GM23338 (cell line): Measurements from ENCODE around the gene NLGN3. TPM values are rescaled to one million over a fixed set of nuclear protein-coding genes. Genes with fewer than 3 reads are reported as not detected.

ENCODE experiments used
- ATAC-seq: fragments of 200-7000 bp; cut with Tn5 transposase; 3 replicates; pipeline ENCODE4 v1.9.1; 2020
- DNase-seq: peaks from one replicate; pipeline ENCODE4 v3.0.0-alpha.2; 2015; ENCODE audit warnings: low spot score
- H2AFZ ChIP-seq: fragments of 200-600 bp; sonication (generic); 2 replicates; pipeline ENCODE4 v1.8.0; 2016; ENCODE audit warnings: antibody characterized with exemption, mild to moderate bottlenecking, moderate library complexity
- H3F3A ChIP-seq: fragments of 200-600 bp; sonication (generic); replicated peaks from 2 replicates; pipeline ENCODE4 v1.8.0; 2017; ENCODE audit warnings: antibody characterized with exemption, mixed run types, low read depth
- H3K27ac ChIP-seq: fragments of 200-600 bp; sonication (generic); 2 replicates; pipeline ENCODE4 v1.6.1; 2016; ENCODE audit warnings: low read depth
- H3K27me3 ChIP-seq: fragments of 200-600 bp; sonication (generic); 2 replicates; pipeline ENCODE4 v1.8.0; 2016; ENCODE audit warnings: mild to moderate bottlenecking, mixed run types, moderate library complexity; ENCODE audit not compliant: insufficient read depth
- H3K36me3 ChIP-seq: fragments of 200-600 bp; sonication (generic); 2 replicates; pipeline ENCODE4 v1.8.0; 2016; ENCODE audit warnings: mild to moderate bottlenecking; ENCODE audit not compliant: insufficient read depth
- H3K4me1 ChIP-seq: fragments of 200-600 bp; sonication (generic); 2 replicates; pipeline ENCODE4 v1.8.0; 2016; ENCODE audit warnings: mild to moderate bottlenecking, moderate library complexity; ENCODE audit not compliant: insufficient read depth
- H3K4me2 ChIP-seq: fragments of 200-600 bp; sonication (generic); 2 replicates; pipeline ENCODE4 v1.7.1; 2017; ENCODE audit warnings: mixed run types
- H3K4me3 ChIP-seq: fragments of 200-600 bp; sonication (generic); 2 replicates; pipeline ENCODE4 v1.6.1; 2016; ENCODE audit warnings: mixed run types
- H3K79me2 ChIP-seq: fragments of 200-600 bp; sonication (generic); replicated peaks from 2 replicates; pipeline ENCODE4 v1.8.0; 2017; ENCODE audit warnings: mild to moderate bottlenecking; ENCODE audit not compliant: insufficient read depth
- H3K9me2 ChIP-seq: fragments of 200-600 bp; sonication (generic); 2 replicates; pipeline ENCODE4 v1.8.0; 2017; ENCODE audit not compliant: insufficient read depth
- H4K20me1 ChIP-seq: fragments of 200-600 bp; sonication (generic); replicated peaks from 2 replicates; pipeline ENCODE4 v1.8.0; 2017; ENCODE audit warnings: mild to moderate bottlenecking; ENCODE audit not compliant: insufficient read depth
- H3K27ac Mint-ChIP-seq: 2 replicates; pipeline ENCODE4 v1.8.0; 2020; ENCODE audit warnings: inconsistent platforms, mild to moderate bottlenecking, moderate library complexity, mixed read lengths
- H3K27me3 Mint-ChIP-seq: 3 replicates; pipeline ENCODE4 v1.8.0; 2022; ENCODE audit warnings: low read depth, mild to moderate bottlenecking, moderate library complexity, mixed read lengths, inconsistent platforms; ENCODE audit not compliant: insufficient read depth, poor library complexity
- H3K36me3 Mint-ChIP-seq: 3 replicates; pipeline ENCODE4 v1.8.0; 2021; ENCODE audit warnings: low read depth, mild to moderate bottlenecking, inconsistent platforms, moderate library complexity, mixed read lengths
- H3K4me1 Mint-ChIP-seq: 3 replicates; pipeline ENCODE4 v1.8.0; 2020; ENCODE audit warnings: mild to moderate bottlenecking, inconsistent platforms, mixed read lengths
- H3K4me3 Mint-ChIP-seq: 3 replicates; pipeline ENCODE4 v1.8.0; 2021; ENCODE audit warnings: moderate library complexity, mild to moderate bottlenecking, inconsistent platforms, mixed read lengths
- H3K9me3 Mint-ChIP-seq: 3 replicates; pipeline ENCODE4 v1.8.0; 2020; ENCODE audit warnings: moderate library complexity, mild to moderate bottlenecking, inconsistent platforms, mixed read lengths
- CTCF ChIP-seq, 2 experiments: fragments of 200-600 bp in 1 of 2; sonication (generic) in 1 of 2; conservative IDR thresholded peaks; 2 replicates each; pipeline versions ENCODE4 v1.5.1 to v1.6.1; 2016 to 2017; ENCODE audit warnings: antibody characterized with exemption in 2 of 2, low read depth in 2 of 2, mild to moderate bottlenecking in 2 of 2, moderate library complexity in 1 of 2
- ETS1 ChIP-seq: IDR thresholded peaks from 2 replicates; pipeline ENCODE4 v1.6.1; 2016; ENCODE audit warnings: antibody characterized with exemption
- EZH2 ChIP-seq: fragments of 200-600 bp; sonication (generic); IDR thresholded peaks from one replicate; pipeline ENCODE4 v1.8.0; 2017; ENCODE audit warnings: antibody characterized with exemption, mild to moderate bottlenecking, low read depth; ENCODE audit not compliant: unreplicated experiment
- EZH2phosphoT487 ChIP-seq: fragments of 200-600 bp; sonication (generic); IDR thresholded peaks from one replicate; pipeline ENCODE4 v1.8.1; 2018; ENCODE audit warnings: antibody characterized with exemption; ENCODE audit not compliant: unreplicated experiment
- NANOG ChIP-seq: IDR thresholded peaks from 2 replicates; pipeline ENCODE4 v1.6.1; 2016; ENCODE audit warnings: antibody characterized with exemption, borderline replicate concordance
- POLR2AphosphoS5 ChIP-seq: IDR thresholded peaks from 2 replicates; pipeline ENCODE4 v1.6.1; 2016; ENCODE audit warnings: antibody characterized with exemption, low read depth
- REST ChIP-seq: IDR thresholded peaks from one replicate; pipeline ENCODE4 v1.6.1; 2018; ENCODE audit warnings: antibody characterized with exemption; ENCODE audit not compliant: unreplicated experiment
- ZNF114 ChIP-seq: fragments of 250-450 bp; sonication (Bioruptor Pico); IDR thresholded peaks from 2 replicates; pipeline ENCODE4 v1.5.0; 2020; ENCODE audit warnings: mild to moderate bottlenecking, moderate library complexity
- ZNF331 ChIP-seq: fragments of 250-450 bp; sonication (Bioruptor Pico); IDR thresholded peaks from 2 replicates; pipeline ENCODE4 v1.5.0; 2020; ENCODE audit warnings: low read depth, mild to moderate bottlenecking, moderate library complexity
- polyA plus RNA-seq: library from polyadenylated mRNA; unstranded; fragments of >200 nt; fragmentation: Nextera tagmentation; extraction: Ambion mirVana; gene quantifications from 2 replicates; pipeline ENCODE4 v1.2.1, GENCODE V29; 2016
- total RNA-seq: library from RNA; depleted of rRNA; stranded (reverse); fragments of >200 nt; shearing (Covaris generic); gene quantifications from 2 replicates; pipeline ENCODE4 v1.2.3, GENCODE V29; 2014

NLGN3 gene
- total and polyA plus RNA-seq, 2 experiments from 2014 or later: 4.5 to 17.2 TPM

GRCh38 chrX:71098951-71099506 lies 45.6 kb upstream of the NLGN3 start:
- peak overlapping the region; percentile 90 for H3K27ac ChIP-seq
- peak; percentile 62 for DNase-seq
- no peaks in the 10 kb centered on the region for H3K9me2 ChIP-seq
- H3F3A ChIP-seq: peaks cover 5% of the 10 kb centered on the region; the same call in 1 of the 2 replicates
- H2AFZ ChIP-seq: no peak overlapping the region
- H4K20me1 ChIP-seq: no peaks in the 10 kb centered on the region
- H3K4me3 ChIP-seq: peak overlapping the region; percentile 78
- peaks cover 5% of the 10 kb centered on the region for H3K27me3 Mint-ChIP-seq
- TF ChIP-seq ZNF114 (CRISPR knock-in tag) (no peak), POLR2AphosphoS5 (no peak), ZNF331 (CRISPR knock-in tag) (no peak), ETS1 (no peak), EZH2 (no peak), EZH2phosphoT487 (no peak), NANOG (no peak), CTCF (conservative IDR thresholded peaks at IDR 0.05; ENCODE audit: low read depth in 2 of 2) (no peak), REST (no peak)
- peak overlapping the region; percentile 84 for H3K4me2 ChIP-seq
- H3K4me3 Mint-ChIP-seq: peak overlapping the region; percentile 66
- H3K27me3 ChIP-seq: peaks cover 4% of the 10 kb centered on the region; the same call in 1 of the 2 replicates
- peaks cover 18% of the 10 kb centered on the region for H3K79me2 ChIP-seq
- no peaks in the 10 kb centered on the region; the same call in 2 of the 3 replicates for H3K9me3 Mint-ChIP-seq
- no peaks in the 10 kb centered on the region for H3K36me3 ChIP-seq
- peaks cover 47% of the 10 kb centered on the region for H3K4me1 ChIP-seq
- no peak for ATAC-seq
- peaks cover 10% of the 10 kb centered on the region; the same call in 1 of the 3 replicates for H3K36me3 Mint-ChIP-seq
- no peak overlapping the region for H3K27ac Mint-ChIP-seq
- peaks cover 43% of the 10 kb centered on the region for H3K4me1 Mint-ChIP-seq
